Large intestine (tissue), 3 donors: ENCODE measurements around the gene MME. TPM values are rescaled to one million over a fixed set of nuclear protein-coding genes. Genes with fewer than 3 reads are reported as not detected.

ENCODE experiments used
- DNase-seq, 2 donors: peaks; one replicate each; pipeline versions ENCODE4 v3.0.0 to v3.0.0-alpha.2; 2013
- H3K27ac ChIP-seq: one replicate; pipeline ENCODE4 v1.5.1; 2013; ENCODE audit warnings: low read length
- H3K27me3 ChIP-seq: 2 replicates; pipeline ENCODE4 v1.6.1; 2013; ENCODE audit warnings: low read length; ENCODE audit not compliant: control insufficient read depth, insufficient read depth
- H3K36me3 ChIP-seq: 2 replicates; pipeline ENCODE4 v1.6.1; 2013; ENCODE audit warnings: low read length; ENCODE audit not compliant: control insufficient read depth, insufficient read depth
- H3K4me1 ChIP-seq: one replicate; pipeline ENCODE4 v1.6.1; 2013; ENCODE audit warnings: low read length; ENCODE audit not compliant: control insufficient read depth, insufficient read depth
- H3K4me3 ChIP-seq: one replicate; pipeline ENCODE4 v1.5.1; 2013; ENCODE audit warnings: low read length
- H3K9me3 ChIP-seq: one replicate; pipeline ENCODE4 v1.6.1; 2013; ENCODE audit warnings: mild to moderate bottlenecking, low read depth, low read length, moderate library complexity; ENCODE audit not compliant: control insufficient read depth
- WGBS: methylation state at CpG from one replicate; pipeline ENCODE4 v1.1.5; 2013; ENCODE audit warnings: low lambda C conversion rate; ENCODE audit not compliant: insufficient coverage; 5-methylcytosine and 5-hydroxymethylcytosine counted together
- polyA plus RNA-seq: library from polyadenylated mRNA; unstranded; fragments of 120-200 nt; gene quantifications from one replicate; pipeline ENCODE4 v1.2.1, GENCODE V29; 2013

Gene MME
- polyA plus RNA-seq, 1 donor, result 307 TPM

DNA sequence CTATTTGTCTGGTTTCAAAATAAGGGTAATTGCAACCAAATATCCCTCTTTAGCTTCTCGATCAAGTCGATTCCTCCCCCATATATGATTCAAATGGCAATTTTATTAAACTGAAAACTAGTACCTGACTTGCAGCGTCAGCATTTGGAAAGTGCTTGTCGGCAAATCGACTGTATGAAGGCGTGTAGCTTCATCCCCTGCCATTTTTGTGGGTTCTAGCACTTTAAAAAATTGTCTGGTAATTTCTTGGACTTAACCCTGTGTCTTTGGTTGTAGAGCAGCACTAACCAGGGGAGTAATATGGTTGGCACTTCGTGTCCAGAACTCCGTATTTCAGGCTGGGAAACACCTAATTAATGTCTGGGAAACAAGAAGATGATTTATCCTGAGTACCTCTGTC lies 573 bp downstream of the MME start:
- no peaks in the 10 kb centered on the region for H3K4me1 ChIP-seq
- WGBS, result no CpG with 5 or more reads among the region's 8 CpGs
- no peaks in the 10 kb centered on the region for H3K9me3 ChIP-seq
- H3K27ac ChIP-seq, result peak overlapping the region; percentile 72
- peak overlapping the region; percentile 72 for H3K4me3 ChIP-seq
- no peaks in the 10 kb centered on the region for H3K36me3 ChIP-seq
- H3K27me3 ChIP-seq, result peaks cover 13% of the 10 kb centered on the region
- DNase-seq, result peak; percentile 20 to 57

DNA sequence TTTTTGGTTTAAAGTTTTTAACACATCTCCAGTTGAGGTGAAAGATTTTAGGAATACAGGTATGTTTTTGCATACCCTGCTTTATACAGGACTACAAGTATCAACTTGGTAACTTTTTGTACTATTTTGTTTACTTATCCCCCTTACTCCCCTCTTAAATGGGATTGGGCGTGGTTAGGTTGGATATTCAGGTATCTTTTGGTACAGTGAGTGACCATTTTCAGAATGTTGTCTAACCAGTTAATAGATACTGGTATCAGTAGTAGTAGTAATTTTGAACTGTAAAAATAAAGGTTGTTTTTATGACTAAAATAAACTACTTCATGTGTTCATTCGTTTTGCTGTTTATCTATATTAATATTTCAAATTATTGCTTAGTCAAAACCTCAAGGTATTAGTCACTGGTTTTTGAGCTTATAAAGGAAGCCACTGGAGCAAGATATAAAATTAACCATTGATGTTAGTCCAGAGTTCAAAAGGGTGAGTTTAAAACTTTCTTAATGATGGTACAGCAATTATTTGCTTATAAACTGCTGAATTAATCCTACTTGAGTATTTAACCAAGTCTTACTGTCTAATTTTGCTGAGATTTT lies 3.3 kb downstream of the MME start:
- H3K4me1 ChIP-seq, result no peaks in the 10 kb centered on the region
- no peaks in the 10 kb centered on the region for H3K36me3 ChIP-seq
- H3K27me3 ChIP-seq, result peaks cover 11% of the 10 kb centered on the region
- H3K4me3 ChIP-seq, result no peak overlapping the region
- 54% methylated on average over 2 of the region's 2 CpGs for WGBS
- H3K27ac ChIP-seq, result peak overlapping the region; percentile 72
- peak in 1 of 2 donors; percentile 24 for DNase-seq
- H3K9me3 ChIP-seq, result no peaks in the 10 kb centered on the region

DNA sequence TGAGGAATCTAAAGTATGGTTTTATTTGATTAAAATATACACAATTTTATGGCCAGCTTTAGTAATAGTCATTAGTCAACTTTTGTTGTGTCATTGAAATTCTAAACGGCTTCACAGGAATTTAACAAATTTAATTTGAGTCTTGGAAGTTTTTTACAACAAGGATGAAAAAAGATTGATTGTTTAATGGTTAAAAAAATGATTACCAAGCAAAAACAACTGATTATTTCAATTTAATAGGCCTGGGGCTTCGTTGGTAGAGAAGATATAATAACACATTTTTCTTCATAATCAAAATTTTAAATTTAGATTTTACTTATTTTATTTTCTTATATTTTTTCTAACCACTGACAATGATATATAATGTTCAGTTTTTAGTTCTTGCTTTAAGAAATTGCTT lies 4.4 kb downstream of the MME start:
- no peak for DNase-seq
- H3K27me3 ChIP-seq, result peaks cover 6% of the 10 kb centered on the region
- H3K4me1 ChIP-seq, result no peaks in the 10 kb centered on the region
- H3K4me3 ChIP-seq, result no peak overlapping the region
- no peak overlapping the region for H3K27ac ChIP-seq
- WGBS, result 82% methylated on average over 1 of the region's 2 CpGs
- H3K36me3 ChIP-seq, result peaks cover 4% of the 10 kb centered on the region
- no peaks in the 10 kb centered on the region for H3K9me3 ChIP-seq

DNA sequence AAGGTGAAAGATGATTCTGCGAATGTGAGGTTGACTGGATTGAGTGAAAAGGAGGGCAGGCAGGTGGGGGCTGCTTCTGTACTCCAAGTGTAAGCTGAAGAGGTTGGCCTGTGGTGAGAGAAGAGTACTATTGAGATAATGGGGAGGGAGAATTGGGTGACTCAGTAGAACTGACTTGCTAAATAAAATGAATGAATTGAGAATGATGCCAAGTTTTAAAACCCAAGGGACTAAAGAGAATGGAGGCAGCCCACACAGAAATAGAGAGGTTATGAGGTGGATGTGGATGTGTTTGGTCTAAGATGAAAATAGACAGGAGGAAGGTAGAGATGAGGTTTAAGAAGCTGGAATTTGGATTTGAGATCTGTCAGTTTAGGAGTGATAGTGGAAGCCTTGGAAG lies 5.9 kb downstream of the MME start:
- Histone ChIP-seq H3K9me3 (no peaks in the 10 kb centered on the region), H3K4me1 (no peaks in the 10 kb centered on the region), H3K27me3 (no peaks in the 10 kb centered on the region), H3K36me3 (peaks cover 8% of the 10 kb centered on the region), H3K4me3 (no peak overlapping the region), H3K27ac (no peak overlapping the region)
- no CpG with 5 or more reads among the region's 1 CpG for WGBS
- no peak for DNase-seq

DNA sequence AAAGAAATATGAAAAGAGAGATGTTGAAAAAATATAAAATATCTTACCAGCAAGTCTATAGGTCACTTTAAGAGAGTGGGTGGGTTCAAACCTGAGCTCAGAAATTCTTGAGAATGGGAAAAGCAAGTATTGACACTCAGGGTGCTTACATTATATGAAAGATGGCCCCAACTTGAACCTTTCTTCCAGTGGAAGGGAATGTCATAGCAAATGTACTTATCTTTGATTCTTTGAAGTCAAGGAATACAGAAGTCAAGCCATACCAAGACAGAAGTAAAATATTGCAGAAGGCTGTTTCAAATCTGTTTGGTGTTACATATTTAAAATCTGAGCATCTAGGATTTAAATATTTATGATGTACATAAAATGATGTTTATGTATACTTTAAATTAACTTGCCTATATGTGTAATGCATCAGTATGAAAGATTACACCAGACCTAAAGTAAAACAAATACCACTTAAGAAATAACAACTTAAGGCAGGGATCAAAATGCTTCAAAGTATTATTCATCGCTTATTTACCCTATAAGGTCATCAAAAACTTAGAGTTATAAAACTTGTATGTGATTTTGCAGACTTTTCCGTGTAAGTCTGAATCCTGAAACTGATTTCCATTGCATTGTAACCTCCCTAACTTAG lies 8.7 kb downstream of the MME start:
- Histone ChIP-seq H3K4me1 (no peaks in the 10 kb centered on the region), H3K9me3 (no peaks in the 10 kb centered on the region), H3K27me3 (no peaks in the 10 kb centered on the region), H3K36me3 (peaks cover 8% of the 10 kb centered on the region), H3K4me3 (no peak overlapping the region), H3K27ac (no peak overlapping the region)
- DNase-seq, result no peak
- WGBS, result 88% methylated on average over 2 of the region's 2 CpGs

DNA sequence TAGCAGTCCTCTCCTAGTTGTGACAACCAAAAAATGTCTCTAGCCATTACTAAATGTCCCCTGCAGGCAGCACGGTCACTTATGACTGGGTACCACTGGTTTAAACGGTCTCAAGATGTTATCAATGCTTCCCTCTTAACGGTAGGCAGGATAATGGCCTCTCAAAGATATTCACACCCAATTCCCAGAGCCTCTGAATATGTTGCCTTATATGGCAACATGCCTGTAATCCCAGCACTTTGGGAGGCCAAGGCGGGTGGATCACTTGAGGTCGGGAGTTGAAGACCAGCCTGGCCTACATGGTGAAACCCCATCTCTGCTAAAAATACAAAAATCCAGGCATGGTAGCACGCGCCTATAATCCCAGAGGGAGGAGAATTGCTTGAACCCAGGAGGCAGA lies 9.4 kb downstream of the MME start:
- no peak overlapping the region for H3K4me3 ChIP-seq
- H3K9me3 ChIP-seq, result no peaks in the 10 kb centered on the region
- H3K27ac ChIP-seq, result no peak overlapping the region
- WGBS, result 100% methylated on average over 2 of the region's 7 CpGs
- H3K27me3 ChIP-seq, result no peaks in the 10 kb centered on the region
- DNase-seq, result no peak
- H3K36me3 ChIP-seq, result peaks cover 8% of the 10 kb centered on the region
- no peaks in the 10 kb centered on the region for H3K4me1 ChIP-seq

DNA sequence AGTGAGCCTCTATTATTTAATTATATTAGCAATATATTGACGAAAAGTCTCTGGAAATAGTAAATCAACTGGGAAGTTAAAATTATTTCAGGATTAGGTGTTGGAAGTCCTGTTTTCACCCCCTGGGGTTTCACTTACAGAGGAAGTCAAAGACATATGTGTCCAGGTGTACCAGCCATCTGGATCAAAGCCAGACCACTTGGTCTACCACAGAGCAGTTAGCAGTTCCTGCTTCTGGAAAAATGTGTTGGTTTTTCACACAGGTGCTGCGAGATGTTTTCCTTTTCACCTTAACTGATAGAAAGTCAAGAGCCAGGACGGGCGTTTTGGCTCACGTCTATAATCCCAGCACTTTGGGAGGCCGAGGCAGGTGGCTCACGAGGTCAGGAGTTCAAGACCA lies 13.1 kb downstream of the MME start:
- 100% methylated on average over 1 of the region's 7 CpGs for WGBS
- DNase-seq, result no peak
- Histone ChIP-seq H3K9me3 (no peaks in the 10 kb centered on the region), H3K4me1 (no peaks in the 10 kb centered on the region), H3K27me3 (no peaks in the 10 kb centered on the region), H3K36me3 (peaks cover 8% of the 10 kb centered on the region), H3K4me3 (no peak overlapping the region), H3K27ac (no peak overlapping the region)

DNA sequence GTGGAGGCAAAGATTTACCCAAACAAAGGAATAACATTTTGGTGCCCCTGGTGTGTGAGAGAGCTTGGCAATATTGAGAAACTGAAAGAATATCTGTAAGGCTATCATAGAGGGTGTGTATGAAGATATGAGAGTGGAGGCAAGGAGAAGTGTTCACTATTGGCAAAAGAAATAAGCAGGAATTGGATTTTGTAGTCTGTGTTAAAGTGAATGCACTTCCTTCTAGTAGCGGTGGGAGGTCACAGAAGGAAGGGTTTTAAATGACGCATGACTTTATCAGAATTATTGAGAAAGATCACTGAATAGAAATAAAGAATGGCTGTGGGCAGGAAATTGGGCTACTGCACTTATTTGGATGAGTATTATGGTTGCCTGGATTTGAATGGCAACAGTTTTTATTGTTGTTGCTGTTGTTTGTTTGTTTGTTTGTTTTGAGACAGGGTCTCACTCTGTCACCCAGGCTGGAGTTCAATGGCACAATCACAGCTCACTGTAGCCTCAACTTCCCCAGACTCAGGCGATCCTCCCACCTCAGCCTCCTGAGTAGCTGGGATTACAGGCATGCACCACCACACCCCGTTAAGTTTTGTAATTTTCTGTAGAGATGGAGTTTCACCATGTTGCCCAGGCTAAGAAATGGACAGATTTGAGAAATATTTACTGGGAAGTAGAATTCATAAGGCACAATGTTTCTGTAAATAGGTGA lies 16.3 kb downstream of the MME start:
- Histone ChIP-seq H3K27me3 (no peaks in the 10 kb centered on the region), H3K9me3 (no peaks in the 10 kb centered on the region), H3K36me3 (no peaks in the 10 kb centered on the region), H3K27ac (no peak overlapping the region), H3K4me3 (no peak overlapping the region), H3K4me1 (no peaks in the 10 kb centered on the region)
- 100% methylated on average over 1 of the region's 4 CpGs for WGBS
- no peak for DNase-seq

DNA sequence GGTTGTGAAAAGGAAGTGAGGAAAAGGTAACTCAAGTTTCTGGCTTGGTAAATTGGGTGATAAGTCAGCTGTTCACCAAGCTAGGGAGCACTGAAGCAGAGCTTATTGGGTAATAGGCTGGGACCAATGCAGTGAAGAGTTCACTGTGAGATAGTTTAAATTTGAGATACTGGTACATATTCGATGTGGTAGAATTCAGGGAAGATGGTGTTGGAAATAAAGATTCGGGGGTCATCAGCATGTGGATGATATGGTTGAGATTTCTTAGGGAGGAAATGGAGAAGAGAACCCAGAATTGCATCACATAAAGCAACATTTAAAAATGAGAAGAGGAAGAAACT lies 16.9 kb downstream of the MME start:
- Histone ChIP-seq H3K27ac (no peak overlapping the region), H3K9me3 (no peaks in the 10 kb centered on the region), H3K36me3 (no peaks in the 10 kb centered on the region), H3K4me1 (no peaks in the 10 kb centered on the region), H3K27me3 (no peaks in the 10 kb centered on the region), H3K4me3 (no peak overlapping the region)
- no peak for DNase-seq
- WGBS, result 100% methylated on average over 1 of the region's 2 CpGs

DNA sequence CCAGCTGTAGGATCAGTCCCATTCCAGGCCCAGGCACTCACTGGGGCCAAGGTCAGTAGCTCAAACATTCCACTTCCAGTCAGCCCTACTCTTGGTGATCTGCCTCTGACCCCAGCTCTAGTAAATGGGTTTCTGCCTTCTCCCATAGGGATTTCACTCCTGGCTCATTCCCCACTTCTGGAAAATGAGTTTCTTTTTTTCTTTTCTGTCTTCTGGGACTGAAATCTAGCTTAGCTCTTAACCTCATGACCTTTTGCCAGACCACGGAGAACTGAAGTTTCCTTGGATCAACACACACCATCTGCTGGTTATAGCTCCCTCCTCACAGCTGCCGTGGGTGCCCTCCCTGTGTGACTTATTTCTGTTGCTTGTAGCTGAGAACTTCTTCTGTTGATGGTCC lies 21.3 kb downstream of the MME start:
- Histone ChIP-seq H3K4me1 (no peaks in the 10 kb centered on the region), H3K9me3 (no peaks in the 10 kb centered on the region), H3K4me3 (no peak overlapping the region), H3K27ac (no peak overlapping the region), H3K36me3 (no peaks in the 10 kb centered on the region), H3K27me3 (no peaks in the 10 kb centered on the region)
- no CpG with 5 or more reads among the region's 2 CpGs for WGBS
- DNase-seq, result no peak
